Activated effector memory CD4-positive, alpha-beta T cell treated with Interleukin-2 at 50 U/mL for 16 hours (primary cell): Measurements from ENCODE around the gene AKAP3.

Experiments
- DNase-seq: peaks from one replicate; pipeline ENCODE4 v3.0.0-alpha.2; 2020

The AKAP3 gene

DNA sequence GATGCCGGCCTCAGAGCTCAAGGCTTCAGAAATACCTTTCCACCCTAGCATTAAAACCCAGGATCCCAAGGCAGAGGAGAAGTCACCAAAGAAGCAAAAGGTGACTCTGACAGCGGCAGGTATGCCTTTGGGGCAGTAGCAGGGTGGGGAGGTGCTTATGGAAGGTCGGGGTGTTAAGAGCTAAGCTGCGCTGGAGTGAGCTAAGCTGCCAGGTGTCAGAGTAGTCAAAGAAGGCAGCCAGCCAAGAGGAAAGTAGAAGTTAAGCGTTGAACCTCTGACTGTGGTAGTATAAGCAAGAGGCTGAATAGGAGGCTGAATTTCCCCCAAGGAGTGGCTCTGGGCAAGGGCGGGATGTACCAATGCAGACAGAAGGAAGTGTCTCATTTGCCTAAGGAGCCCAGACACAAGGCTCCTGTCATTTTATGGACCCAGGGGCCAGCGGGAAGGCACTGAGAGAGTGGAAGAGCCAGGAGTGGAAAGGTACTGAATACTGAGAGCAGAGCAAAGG lies 57.6 kb downstream of the AKAP3 start:
- DNase-seq: no peak

DNA sequence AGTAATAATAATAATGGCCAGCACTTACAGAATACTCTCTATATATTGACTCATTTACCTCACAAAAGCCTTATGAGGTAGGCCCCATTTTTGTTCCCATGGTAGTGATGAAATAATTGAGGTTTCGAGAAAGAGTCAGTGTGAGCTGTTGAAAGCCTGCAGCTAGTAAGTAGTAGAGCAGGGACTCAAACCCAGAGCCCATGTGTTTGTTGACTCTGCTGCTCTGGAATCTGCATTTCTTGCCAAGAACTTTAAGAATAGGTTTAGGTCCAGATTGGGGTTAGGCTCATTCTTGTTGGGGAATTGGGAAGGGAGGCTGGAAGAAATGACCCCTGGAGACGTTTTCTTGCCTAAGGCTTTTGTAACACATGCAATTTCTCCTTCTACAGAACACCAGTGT lies 58.9 kb downstream of the AKAP3 start:
- DNase-seq: no peak

DNA sequence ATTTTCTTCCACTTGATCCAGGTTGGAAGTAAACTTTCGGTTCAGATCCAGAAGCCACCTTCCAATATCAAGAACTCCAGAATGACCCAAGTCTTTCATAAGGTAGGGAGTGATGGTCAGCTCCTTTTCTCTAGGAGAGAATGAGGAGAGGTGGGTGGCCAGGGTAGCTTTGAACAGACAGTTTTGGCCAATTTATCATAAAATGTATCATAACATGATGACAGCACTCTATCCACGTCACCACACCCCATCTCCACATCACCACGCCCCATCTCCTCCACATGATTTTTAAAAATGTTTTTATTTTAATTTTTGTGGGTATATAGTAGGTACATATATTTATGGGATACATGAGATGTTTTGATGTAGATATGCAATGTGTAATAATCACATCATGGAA lies 59.9 kb downstream of the AKAP3 start:
- DNase-seq: no peak

DNA sequence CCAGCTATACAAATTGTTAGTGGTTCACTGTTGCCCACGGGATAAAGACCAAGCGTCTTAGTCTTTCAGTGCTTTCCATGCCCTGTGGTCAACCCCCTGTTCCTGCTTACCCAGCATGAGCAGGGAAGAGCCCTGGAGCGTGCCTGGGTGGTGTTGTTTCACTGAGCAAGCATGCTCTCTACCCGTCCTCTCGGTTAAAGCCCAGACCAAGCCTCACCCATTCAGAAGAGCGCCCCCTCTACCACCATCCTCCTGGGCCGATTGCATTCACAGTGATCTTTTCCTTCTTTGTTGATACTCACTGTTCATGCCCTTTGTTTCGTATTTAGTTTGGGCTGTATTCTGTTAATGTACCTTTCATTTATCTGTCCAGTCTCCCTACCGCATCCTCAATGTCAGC lies 61.7 kb downstream of the AKAP3 start:
- DNase-seq: no peak

DNA sequence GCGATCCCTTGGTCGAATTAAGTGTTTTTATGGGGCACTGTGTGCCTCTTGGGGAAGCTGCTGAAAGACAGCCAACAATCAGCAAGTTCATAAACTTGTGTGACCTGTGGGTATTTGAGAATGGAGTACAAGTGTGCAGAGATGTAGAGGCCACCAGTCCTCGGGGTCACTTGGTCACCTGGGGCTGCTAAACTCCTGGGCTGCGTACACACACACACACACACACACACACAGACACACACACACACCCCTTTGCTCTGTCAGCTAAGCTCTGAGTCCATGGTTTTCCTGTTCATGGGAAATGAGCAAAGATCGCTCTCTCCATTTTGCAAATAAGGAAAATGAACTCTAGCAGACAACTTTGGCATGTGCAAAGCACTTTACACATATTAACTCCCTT lies 62.4 kb downstream of the AKAP3 start:
- no peak for DNase-seq

DNA sequence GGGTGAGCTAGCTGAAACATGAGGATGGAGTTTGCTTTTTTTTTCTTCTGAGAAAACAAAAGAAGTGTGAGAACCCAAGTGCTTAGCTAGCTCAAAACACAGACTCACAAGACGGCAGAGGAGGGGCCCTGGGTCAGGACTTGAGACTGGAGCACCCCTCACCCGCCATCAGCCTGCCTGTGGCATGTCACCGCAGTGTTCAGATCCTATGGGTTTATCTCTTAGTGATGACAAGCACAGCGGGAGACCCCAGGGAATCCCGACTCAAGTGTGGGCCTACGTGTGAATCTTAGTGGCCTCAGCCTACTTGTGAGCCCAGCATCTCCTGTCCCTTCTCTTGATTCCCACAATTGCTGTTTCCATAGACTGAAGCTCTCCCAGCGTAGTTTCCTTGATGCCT lies 64.0 kb downstream of the AKAP3 start:
- no peak for DNase-seq

DNA sequence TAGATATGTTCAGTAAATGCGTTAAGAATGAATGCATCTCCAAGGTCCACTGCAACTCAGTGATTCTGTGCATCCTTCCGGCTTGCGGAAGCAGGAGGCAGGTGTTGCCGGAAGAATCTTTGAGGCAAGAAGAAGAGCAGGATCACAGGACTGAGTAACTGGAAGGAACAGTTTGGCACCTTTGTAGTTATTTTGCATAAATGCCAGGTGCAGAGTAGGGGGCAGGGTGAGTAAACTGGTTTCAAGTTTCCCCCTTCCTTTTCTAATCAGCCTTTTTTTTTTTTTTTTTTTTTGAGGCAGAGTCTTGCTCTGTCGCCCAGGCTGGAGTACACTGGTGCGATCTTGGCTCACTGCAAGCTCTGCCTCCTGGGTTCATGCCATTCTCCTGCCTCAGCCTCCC lies 64.6 kb downstream of the AKAP3 start:
- DNase-seq: no peak

DNA sequence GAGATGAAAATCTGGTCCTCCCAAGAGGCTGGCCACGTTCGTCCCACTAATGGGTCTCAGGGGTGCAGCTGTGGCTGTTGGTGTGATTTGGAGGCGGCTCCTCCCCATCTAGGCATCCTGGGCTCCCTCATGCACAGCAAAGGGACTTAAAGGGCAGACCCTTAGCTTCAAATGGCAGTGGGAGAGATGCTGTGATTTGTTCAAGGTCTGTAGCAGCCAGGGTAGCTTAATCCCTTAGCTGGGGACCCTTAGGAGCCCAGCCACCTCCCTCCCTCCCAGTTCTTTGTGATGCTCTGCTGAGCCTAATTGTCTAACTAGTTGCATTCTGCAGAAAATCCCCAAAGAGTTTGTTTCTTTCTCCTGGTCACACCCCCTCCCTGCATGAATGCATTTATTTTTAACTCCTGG lies 68.6 kb downstream of the AKAP3 start:
- no peak for DNase-seq

DNA sequence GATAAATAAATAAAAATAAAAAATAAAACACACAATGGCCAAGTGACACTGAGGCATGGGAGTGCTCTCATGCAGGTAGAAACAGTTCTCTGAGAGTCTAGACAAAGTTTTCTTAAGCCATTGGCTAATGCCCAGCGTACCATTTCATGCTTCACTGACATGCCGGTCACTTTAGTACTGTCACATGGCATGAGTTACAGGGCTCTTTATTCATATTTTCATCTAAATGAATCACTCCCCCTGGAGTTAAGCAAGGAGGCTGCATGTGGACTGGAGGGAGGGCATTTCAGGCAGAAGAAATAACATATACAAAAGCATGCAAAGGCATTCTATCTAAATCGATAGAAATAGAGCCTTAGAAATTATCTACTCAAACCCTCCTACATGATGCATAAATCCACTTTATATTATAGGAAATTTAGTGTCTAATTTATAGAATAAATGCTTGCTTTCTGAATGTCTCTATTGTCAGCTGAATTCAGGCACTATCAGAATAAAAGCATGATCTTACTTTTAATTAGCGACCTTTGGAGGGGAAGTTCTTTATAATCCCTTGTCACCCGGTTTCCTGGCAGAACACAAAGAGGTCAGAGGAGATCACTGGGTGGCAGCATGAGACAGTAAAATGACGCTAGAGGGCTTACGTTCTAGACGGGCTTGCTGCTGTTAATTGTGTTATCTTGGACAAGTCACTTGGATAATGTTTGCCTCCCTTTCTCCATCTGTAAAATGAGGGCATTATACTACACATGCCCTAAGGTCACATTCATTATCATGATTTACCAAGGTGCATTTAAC lies 69.3 kb downstream of the AKAP3 start:
- no peak for DNase-seq

DNA sequence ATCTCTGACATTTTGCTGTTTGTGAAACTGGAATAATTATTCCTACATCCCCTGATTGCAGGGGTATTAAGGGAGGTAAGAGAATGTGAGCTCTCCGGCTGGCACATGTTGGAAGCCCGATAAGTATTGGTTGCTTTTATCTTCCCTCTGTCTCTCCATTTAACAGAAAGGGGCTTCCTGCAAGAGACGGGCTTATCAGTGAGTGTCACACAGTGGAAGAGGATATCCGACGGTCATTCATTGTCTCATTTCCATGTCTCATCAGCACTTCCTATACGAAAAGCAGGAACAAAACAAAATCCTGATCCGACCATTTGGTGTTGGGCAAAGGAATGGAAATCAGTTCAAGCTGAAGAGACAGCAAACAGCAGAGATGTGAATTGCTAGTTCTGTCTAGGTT lies 76.2 kb downstream of the AKAP3 start:
- DNase-seq: no peak

DNA sequence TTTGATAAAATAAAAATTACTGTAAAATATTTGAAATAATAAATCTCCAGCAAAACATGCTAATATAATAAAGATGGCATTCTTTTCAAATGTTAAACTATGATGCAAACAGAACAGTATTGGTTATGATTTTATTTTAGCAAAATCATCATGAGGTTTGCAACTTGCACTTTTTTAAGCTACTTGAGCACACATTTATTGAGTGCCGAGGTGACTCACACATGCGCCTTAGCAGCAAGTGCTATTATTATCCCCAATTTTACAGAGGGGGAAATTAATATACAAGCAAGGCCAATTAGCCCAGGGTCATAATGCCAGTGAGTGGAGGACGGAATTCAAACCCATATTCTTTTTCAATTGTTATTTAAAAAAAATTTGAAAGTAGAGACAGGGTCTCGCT lies 79.6 kb downstream of the AKAP3 start:
- DNase-seq: no peak

DNA sequence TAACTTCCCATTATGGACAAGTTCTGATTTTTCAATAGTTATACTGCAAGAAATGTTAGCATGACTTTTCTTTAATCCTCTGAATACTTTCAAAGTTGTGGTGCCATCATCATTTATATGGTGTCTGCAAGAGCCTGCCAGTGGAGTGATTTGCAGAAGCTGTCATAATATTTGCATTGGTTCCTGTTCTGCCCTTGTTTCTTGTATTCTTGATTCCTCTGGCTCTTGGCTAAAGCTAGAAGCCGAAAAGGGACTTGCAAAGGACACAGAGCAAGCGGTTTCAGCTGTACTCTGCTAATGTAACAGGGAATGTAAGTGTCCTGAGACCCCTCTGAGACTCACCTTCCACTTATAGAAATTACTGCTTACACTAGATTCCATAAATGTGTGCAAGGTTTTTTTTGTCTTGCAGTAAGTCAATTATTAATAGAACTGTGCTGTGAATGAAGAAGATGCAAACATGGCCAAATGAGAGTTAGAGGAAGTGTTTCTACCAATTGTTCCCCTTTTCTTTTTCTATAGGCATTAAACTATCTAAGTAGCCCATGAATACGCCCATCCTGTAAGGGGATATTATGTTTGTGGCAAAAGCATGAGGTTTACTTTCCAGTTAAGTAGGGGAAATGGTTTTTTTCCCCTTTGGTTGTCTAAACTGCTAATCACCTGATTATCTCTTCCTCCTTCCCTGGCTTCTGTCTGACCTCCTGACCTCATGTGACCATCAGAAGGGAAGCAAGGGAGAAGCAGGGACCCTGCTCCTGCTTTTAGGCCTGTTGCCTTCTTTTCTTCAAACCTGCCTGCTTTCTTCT lies 81.6 kb downstream of the AKAP3 start:
- DNase-seq: no peak

DNA sequence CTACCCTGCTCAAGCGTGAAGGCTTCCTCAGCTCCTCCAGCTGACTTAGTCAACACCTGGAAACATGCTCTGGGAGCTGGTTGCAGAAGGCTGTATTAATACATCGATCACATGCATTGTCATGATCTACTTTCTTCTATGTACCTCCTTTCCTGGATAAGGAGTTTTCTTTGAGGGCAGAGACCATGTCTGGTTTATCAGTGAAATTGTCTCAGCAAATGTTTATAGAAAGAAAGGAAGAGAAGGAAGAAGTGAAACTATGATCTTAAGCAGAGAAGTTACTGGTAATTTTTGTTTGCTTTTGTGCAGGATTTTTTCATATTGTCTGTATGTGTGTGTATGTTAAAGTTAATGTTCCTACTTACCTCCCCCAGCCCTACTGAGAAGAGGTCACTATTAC lies 82.4 kb downstream of the AKAP3 start:
- no peak for DNase-seq
